GM19099 (cell line): ENCODE measurements around the gene PHF12.

Source experiments
- POLR2A ChIP-seq: IDR thresholded peaks from 3 replicates; pipeline ENCODE4 v1.6.1; 2011; ENCODE audit warnings: low read depth; ENCODE audit not compliant: insufficient read length; ENCODE audit errors: extremely low read depth

PHF12 gene

DNA sequence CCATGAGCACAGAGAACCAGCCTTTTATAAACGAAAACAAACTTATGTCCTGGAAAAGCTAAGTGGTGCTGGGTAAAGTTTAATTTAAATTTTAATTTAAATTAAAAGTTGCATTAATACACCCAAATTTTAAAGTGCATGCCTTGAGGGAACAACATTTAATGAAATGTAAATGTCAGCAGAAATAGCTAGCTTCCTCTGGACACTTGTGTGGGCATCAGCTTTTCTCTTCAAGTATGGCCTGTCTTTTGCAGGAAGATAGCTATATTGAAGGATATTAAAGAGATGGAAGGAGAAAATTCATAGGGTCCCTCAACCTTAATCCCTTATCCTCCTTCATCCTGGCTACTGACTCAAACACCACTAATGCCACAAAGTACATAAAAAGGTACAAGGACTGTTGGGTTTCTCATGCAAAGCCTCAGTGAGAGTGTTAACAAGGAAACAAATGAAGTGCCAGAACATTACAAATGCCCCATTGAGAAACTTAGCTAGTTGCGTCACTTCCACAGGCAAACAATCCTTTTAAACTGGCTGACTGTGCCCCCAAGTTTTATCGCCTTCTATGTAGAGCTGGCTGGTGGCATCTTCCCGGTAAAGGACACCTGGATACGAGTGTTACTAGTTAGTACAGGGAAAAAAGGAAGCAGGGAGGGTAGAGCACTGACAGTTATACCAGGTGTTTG, 14.1 kb downstream of the PHF12 start:
- no peak for TF ChIP-seq POLR2A

DNA sequence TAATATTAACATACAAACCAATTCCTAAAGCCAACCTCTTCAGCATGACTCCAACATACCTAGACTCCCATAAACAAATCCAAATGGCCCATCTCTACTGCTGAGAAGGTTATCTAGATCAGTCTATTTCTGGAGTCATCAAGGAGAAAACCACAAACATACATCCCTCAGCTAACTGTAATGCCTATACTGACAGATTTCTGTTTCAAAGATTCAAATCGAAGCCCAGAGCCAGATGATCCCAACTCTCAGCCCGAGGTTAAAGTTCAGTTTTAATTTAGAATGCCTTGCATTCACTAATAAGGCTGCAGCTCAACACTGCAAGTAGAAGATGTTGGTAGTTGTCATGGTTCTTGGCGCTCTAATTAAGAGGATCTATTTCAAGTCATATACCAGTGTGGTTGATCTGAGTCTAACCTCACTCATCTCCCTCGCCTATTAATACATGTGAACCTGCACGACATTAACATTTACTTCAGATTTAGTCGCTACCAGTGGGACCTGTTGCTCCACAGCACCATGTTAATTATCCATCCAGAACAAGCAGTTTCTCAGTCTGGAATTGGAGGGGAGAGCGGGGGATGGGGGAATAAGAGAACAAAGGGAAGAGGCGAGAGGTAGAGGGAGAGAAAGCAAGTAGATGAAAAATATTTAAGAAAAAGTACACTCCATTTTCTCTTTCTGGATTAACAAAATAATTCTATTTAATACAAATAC, 15.4 kb downstream of the PHF12 start:
- TF ChIP-seq POLR2A = no peak

DNA sequence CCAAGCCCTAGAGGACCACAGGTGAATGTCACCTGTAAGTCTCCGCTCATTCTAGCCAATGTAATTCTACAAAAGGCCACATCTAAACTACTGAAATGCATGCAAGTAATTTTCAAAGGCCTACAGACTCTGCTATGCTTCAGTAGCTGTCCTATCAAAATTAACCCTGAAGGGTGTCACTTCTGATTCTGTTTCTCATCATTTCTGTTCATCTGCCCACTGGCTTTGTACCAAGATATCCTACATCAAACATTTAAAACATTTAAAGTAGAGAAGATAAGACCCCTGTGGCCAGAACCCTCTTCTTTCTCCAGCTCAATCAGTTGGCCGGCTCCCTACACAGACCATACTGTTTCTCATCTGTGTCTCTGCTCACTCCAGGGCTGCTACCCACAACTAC, 21.5 kb downstream of the PHF12 start:
- TF ChIP-seq POLR2A = no peak

DNA sequence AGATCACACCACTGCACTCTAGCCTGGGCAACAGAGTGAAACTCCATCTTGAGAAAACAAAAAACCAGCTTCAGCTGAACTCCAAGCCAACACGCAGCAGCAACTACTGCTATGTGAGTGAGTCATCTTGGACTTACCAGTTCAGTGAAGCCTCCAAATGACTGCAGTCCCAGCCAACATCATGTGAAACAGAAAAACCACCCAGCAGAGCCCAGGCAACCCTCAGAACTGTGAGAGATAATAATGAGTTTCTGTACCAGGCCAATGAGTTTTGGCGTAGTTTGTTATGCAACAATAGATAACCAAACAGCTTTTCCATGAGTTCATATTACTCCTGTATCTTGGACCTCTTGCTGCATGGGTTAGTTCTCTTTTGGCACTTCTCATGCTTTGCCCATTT, 23.3 kb downstream of the PHF12 start:
- TF ChIP-seq POLR2A = no peak

DNA sequence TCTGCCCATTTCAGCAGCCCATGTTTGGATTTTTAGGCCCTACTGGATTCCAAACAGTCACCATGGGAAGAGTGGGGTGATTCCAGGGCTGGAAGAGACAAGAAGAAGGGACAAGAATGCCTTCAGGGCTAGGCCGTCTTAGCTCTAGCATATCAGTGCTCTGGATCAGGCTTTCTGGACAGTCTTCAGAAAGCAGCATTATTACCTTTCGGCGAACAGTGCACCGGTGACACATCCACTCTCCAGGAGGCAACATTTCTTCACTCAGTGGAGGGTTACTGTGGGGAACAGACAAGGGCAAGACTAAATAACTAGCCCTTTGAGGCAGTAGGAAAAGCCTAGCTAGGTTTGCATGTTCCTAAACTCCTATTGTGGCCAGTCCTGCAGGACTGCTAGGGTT, 24.5 kb downstream of the PHF12 start:
- TF ChIP-seq POLR2A = no peak

DNA sequence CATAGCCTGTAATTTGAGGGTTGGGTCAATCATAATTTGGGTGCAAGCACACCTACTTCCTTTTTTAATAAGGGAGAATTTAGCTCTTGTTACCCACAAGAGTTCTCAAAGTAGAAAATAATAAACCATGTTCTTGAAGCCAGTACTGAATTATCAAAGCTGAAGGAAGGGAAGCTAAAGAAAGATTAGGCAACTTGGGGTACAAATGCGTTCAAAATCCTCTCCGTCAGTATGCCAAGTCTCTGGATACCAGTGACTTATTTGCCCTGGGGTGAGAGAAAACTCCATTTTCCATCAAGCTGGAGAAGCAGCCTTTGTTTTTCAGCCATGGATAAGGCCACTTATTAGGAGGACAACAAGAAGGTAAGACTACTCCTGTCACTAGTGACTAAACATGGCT, 25.0 kb downstream of the PHF12 start:
- TF ChIP-seq POLR2A = no peak

DNA sequence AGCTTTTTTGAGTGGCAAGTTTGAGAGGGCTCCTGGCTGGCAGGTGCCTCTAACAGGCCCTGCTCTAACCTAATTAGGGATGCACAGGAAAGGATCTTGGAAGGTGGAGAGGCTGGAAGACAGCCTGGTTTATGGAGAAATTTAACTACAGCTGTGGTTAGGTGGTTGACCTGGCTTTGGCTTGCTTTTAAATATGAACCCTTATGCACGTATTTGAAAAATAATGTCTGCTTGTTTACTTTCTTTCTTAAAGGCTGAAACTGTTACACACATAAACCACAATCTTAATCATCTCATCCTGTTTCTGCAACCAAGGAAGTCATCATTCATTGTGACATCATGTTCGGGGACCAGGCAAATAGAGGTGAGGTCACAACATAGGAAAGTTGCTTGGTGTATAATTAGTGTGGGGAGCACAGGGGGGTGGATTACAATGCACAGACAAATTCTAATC, 25.4 kb downstream of the PHF12 start:
- TF ChIP-seq POLR2A = no peak

DNA sequence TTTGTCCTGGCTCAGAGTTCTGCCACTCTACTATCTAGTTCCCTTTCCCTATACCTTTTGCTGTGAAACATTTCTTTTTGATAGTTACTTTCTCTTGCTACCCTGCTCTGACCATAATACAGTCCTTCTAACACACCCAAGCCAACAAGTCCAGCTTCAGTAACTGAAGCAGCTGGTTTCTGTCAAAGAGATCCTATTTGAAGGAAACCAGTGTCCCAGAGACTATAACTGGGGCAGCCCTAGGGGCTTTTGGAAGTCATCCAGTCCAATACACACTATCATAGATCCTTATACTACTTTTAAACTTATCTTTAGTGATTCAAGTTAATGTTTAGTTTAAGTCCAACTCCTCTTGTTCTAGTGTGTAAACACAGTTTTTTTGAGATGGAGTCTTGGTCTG, 31.1 kb downstream of the PHF12 start:
- TF ChIP-seq POLR2A = no peak

DNA sequence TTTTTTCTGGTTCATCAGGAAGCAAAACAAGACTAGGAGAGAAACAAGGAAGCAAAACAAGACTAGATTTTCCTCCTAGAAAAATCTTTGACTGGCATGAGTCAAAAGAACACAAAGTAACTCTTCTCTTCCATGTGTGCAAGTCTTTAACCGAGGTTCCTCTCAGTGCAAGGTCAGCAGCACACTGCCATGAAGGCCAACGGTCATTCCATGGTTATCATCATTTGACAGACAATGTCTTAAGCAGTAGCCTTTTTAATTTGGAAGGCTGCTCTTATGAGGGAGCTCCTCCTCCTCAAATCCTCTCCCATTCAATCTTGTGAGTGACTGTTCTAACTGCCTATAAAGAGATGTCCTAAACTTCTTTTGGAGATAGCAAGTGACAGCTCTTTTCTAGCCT, 33.0 kb downstream of the PHF12 start:
- no peak for TF ChIP-seq POLR2A

DNA sequence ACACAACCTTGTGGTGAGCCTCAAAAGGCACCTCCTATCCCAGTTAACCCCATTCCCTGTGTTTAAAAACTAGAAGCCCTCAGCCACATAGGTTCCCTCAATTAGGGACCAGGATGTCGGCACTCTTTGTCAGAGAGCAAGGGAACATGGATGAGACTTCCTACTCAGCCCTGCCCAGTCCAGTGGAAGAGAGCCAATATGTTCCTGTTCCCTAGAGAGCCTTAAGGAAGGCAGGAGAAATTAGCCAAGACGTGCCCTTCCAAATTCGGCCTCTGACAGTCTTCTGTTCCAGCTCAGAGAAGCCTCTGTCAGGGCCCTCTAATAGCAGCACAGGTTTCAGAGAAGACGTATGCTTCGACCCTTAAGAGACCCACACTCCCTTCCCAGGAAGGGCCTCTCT, 33.9 kb downstream of the PHF12 start:
- no peak for TF ChIP-seq POLR2A

DNA sequence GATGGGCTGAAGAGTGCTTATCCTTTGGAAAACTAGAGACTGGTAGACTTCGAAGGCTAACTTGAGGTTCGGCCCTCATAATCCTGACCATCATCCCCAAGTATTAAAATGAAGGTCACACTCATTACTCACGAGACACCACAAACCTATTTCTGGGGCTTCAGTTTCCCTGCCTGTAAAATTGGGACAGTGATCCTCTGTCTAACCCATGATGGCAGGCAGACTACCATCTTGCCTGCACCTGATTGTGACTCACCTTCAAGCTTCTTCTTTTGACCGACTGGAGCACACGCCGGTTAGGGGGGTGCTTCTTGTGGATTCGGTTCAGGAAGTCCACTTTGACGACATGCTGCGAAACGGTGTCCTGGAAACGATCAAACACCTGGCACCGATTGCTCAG, 34.3 kb downstream of the PHF12 start:
- no peak for TF ChIP-seq POLR2A

DNA sequence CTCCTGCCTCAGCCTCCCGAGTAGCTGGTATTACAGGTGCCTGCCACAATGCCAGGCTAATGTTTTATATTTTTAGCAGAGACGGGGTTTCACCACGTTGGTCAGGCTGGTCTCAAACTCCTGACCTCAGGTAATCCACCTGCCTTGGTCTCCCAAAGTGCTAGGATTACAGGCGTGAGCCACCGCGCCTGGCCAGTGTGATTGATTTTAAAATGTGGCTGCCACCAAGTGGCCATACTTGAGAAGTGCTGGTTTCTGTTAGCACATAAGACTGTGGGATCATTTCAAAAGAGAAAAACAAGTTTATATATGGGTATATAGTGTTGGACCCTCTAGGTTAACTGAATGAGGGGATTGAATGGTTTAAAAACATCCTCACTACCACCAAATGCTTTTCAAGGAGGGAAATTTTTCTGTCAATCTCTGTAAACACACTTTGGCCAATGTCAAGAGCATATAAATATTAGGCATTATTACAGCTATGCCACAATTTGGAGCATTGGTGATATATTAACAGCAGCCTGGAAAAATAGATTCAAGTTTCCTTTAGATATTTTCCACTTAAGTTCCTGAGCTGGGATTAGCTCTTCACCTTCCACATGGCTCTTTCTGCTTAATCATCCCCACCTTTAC, 34.9 kb downstream of the PHF12 start:
- no peak for TF ChIP-seq POLR2A

DNA sequence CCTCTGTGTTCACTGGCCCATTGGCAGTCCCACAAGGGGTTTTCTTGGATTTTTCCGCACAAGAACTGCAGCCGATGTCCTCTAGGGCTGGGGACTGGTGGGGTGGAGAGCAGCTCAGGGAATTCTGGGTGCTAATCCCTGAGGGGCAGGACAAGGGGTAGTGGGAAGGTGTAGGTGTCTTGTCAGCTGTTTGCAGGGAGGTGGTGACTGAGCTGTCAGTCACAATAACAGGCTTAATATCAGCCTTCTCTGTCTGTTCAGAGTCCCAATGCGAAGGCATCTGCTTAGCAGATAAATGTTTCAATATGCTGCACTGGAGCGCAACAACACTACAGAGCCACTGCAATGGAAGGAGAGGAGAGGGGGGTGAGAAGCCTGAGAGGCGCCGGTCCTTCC, 38.4 kb downstream of the PHF12 start:
- TF ChIP-seq POLR2A = no peak

DNA sequence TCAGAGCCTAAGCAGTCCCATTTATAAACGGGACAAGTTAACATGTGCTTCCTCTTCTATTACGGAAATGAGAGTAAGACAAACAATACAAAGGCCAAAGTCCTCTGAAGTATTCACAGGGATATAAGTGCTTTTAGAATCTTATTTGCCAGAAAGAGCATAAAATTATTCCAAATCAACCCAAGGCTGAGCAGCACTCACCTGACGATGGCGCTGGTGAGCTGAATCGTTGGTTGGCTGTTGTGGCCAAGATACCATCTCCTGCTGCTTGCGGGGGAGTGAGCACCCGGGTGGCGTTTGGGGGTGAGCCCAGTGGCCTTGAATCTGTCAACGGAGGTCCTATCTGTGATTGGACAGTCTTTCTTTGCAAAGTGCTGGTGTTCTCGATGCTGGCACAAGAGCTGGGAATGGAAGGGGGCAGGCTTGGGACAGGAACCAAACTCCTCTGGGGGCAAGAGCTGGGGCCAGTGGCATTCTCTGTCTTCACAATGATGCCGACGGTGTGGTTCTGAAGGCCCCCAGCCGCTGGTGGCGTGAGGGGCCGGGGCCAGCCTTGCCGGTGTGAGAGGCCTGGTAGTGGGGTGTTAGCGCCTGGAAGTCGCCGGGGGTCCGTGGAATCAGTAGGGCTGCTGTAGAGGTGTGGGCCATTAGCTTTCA, 38.9 kb downstream of the PHF12 start:
- no peak for TF ChIP-seq POLR2A

DNA sequence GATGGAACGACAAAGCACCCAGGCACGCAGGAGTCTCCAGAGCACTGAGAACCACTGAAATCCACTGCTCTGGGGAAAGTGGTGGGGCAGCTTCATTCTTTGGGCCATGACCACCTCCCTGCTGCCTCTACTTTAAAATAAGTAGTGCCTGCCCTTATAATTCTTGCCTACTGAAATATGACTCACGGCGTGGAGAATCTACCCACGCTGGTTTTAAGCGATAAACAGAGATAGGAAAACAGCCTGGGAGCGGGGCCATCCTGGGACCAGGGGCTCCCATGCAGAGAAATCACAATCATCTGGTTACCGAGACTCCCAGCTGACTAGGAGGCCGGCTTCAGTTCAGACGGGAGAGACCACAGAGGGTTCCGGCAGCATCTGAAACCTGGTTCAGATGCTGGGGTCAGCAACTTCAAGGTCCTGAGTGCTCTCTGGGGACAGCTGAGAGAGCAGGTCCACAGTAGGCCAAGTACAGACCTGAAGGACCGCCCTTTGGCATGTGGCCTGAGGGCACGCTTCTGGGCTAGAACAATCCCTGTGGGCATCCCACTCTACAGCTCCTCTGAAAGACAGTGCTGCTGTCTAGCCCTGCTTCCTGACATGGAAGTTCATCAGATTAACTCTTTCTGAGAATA, 39.8 kb downstream of the PHF12 start:
- no peak for TF ChIP-seq POLR2A
